Activated CD8-positive, alpha-beta T cell treated with anti-CD3 and anti-CD28 coated beads for 36 hours (primary cell): Measurements from ENCODE around the gene BBS12. TPM values are rescaled to one million over a fixed set of nuclear protein-coding genes. Genes with fewer than 3 reads are reported as not detected.

Experiments
- ATAC-seq: fragments of 200-7000 bp; cut with Tn5 transposase; one replicate; pipeline ENCODE4 v1.10.0; 2021; ENCODE audit warnings: mild to moderate bottlenecking, moderate library complexity
- CTCF ChIA-PET: fragments of 350-600 bp; sonication (Branson Sonifier 250); formaldehyde crosslinking; loops from one replicate; lab custom pipeline; 2021; ENCODE audit warnings: antibody characterized with exemption; lab: Charles Lee
- POLR2A ChIA-PET: fragments of 350-600 bp; sonication (Branson Sonifier 250); formaldehyde crosslinking; loops from one replicate; lab custom pipeline; 2021; ENCODE audit warnings: antibody characterized with exemption; lab: Charles Lee
- DNase-seq: peaks from one replicate; pipeline ENCODE4 v3.0.0-alpha.2; 2020
- H3K27ac Mint-ChIP-seq: one replicate; pipeline ENCODE4 v1.8.0; 2021; ENCODE audit warnings: mild to moderate bottlenecking, mixed read lengths
- H3K27me3 Mint-ChIP-seq: one replicate; pipeline ENCODE4 v1.8.0; 2021; ENCODE audit warnings: mixed read lengths
- H3K36me3 Mint-ChIP-seq: one replicate; pipeline ENCODE4 v1.8.0; 2021; ENCODE audit warnings: low read depth, mixed read lengths
- H3K4me1 Mint-ChIP-seq: one replicate; pipeline ENCODE4 v1.8.0; 2021; ENCODE audit warnings: low read depth, mixed read lengths
- H3K4me3 Mint-ChIP-seq: one replicate; pipeline ENCODE4 v1.8.0; 2021; ENCODE audit warnings: mild to moderate bottlenecking, moderate library complexity, mixed read lengths
- H3K9me3 Mint-ChIP-seq: one replicate; pipeline ENCODE4 v1.8.0; 2021; ENCODE audit warnings: mixed read lengths
- CTCF ChIP-seq: fragments of 200-600 bp; IDR thresholded peaks from one replicate; pipeline ENCODE4 v1.8.0; 2022; ENCODE audit warnings: antibody characterized with exemption, mild to moderate bottlenecking
- intact Hi-C: fragments of 100-400 bp; cut with micrococcal nuclease; formaldehyde crosslinking; loops from one replicate; pipeline ENCODE4 v1.10.0; 2022
- total RNA-seq, 2 experiments: library from RNA; stranded (reverse); gene quantifications; one replicate each; pipeline ENCODE4 v1.2.3, GENCODE V29; 2021

BBS12 gene
- total RNA-seq, 2 experiments from 2014 or later = 0.74 to 0.89 TPM

- Mint-ChIP-seq H3K36me3 (no peaks in the 10 kb centered on the region), H3K4me3 (no peak overlapping the region), H3K4me1 (no peaks in the 10 kb centered on the region), H3K27ac (no peak overlapping the region), H3K9me3 (no peaks in the 10 kb centered on the region), H3K27me3 (peaks cover 4% of the 10 kb centered on the region)
- no peak for TF ChIP-seq CTCF
- CTCF ChIA-PET = no interaction called here
- DNase-seq (no peak), ATAC-seq (no peak)
- intact Hi-C loops = no loop called here
- POLR2A ChIA-PET = no interaction called here
These were observed 61.3 kb downstream of the BBS12 start for GRCh38 chr4:122793811-122794210.

Other genes with a start within 250 kb of the BBS12 start
- gene IL21, start 111.6 kb upstream of the BBS12 start, total RNA-seq = under 1 TPM; 0.09 to 0.52 TPM
- under 1 TPM in 1 of 2 experiments, not detected in 1; 0.13 TPM for gene FGF2, start 94.1 kb downstream of the BBS12 start, total RNA-seq
- 1 to 10 TPM; 4.4 to 5.7 TPM for gene NUDT6, start 189.9 kb downstream of the BBS12 start, total RNA-seq